Spleen (tissue), 11 donors: Measurements from ENCODE around the gene SRGAP1. TPM values are rescaled to one million over a fixed set of nuclear protein-coding genes. Genes with fewer than 3 reads are reported as not detected.

Experiments
- DNase-seq: peaks from one replicate; pipeline ENCODE4 v3.0.0-alpha.2; 2020
- H3K27ac ChIP-seq, 8 donors: fragments of 200-600 bp; sonication (generic) in 7 of 8; 1 replicate in 4 of 8; 2 replicates in 4 of 8; pipeline versions ENCODE4 v1.5.0 to v1.8.0; 2016 to 2021; ENCODE audit warnings: inconsistent platforms in 4 of 8, mild to moderate bottlenecking in 4 of 8, moderate library complexity in 1 of 8
- H3K27me3 ChIP-seq, 7 donors: fragments of 200-600 bp; sonication (generic) in 6 of 7; replicated peaks in 1 of 7; 1 replicate in 4 of 7; 2 replicates in 3 of 7; pipeline versions ENCODE4 v1.5.0 to v1.8.0; 2016 to 2021; ENCODE audit warnings: inconsistent platforms in 3 of 7, mild to moderate bottlenecking in 1 of 7
- H3K36me3 ChIP-seq, 6 donors: fragments of 200-600 bp; sonication (generic) in 5 of 6; 1 replicate in 4 of 6; 2 replicates in 2 of 6; pipeline versions ENCODE4 v1.5.0 to v1.8.0; 2016 to 2021; ENCODE audit warnings: inconsistent platforms in 2 of 6
- H3K4me1 ChIP-seq, 6 donors: fragments of 200-600 bp; sonication (generic) in 5 of 6; 1 replicate in 3 of 6; 2 replicates in 3 of 6; pipeline versions ENCODE4 v1.5.0 to v1.8.0; 2016 to 2021; ENCODE audit warnings: inconsistent platforms in 3 of 6
- H3K4me3 ChIP-seq, 8 donors: fragments of 200-600 bp; sonication (generic) in 7 of 8; 1 replicate in 4 of 8; 2 replicates in 4 of 8; pipeline versions ENCODE4 v1.5.0 to v1.8.0; 2016 to 2021; ENCODE audit warnings: inconsistent platforms in 4 of 8, mild to moderate bottlenecking in 4 of 8, moderate library complexity in 2 of 8
- H3K9me3 ChIP-seq, 8 donors: fragments of 200-600 bp; sonication (generic) in 7 of 8; 1 replicate in 4 of 8; 2 replicates in 4 of 8; pipeline versions ENCODE4 v1.5.0 to v1.8.0; 2016 to 2021; ENCODE audit warnings: inconsistent platforms in 4 of 8
- POLR2A ChIP-seq, 3 donors: fragments of 450-650 bp; IDR thresholded peaks; one replicate each; pipeline ENCODE4 v1.5.1; 2017; ENCODE audit warnings: antibody characterized with exemption in 3 of 3, mild to moderate bottlenecking in 1 of 3
- POLR2AphosphoS5 ChIP-seq, 3 donors: sonication (generic); formaldehyde crosslinking; IDR thresholded peaks; one replicate each; pipeline ENCODE4 v1.5.1; 2017; ENCODE audit warnings: antibody characterized with exemption in 3 of 3
- WGBS, 5 donors: extraction: QIAGEN DNeasy Blood & Tissue Kit in 3 of 5; methylation state at CpG; one replicate each; pipeline versions ENCODE4 v1.1.5 to v1.1.7; 2013 to 2018; 5-methylcytosine and 5-hydroxymethylcytosine counted together
- intact Hi-C: fragments of 100-400 bp; cut with DNase I; formaldehyde crosslinking; loops from one replicate; pipeline ENCODE4 v1.15.0; 2023; ENCODE audit warnings: low total_unique reads
- polyA plus RNA-seq, 3 donors: library from polyadenylated mRNA; stranded (reverse); fragments of 200-250 nt; gene quantifications; one replicate each; pipeline ENCODE4 v1.2.1, GENCODE V29; 2013
- total RNA-seq, 7 donors: library from RNA; depleted of rRNA in 3 of 7; stranded (reverse); fragments of >200 nt in 3 of 7; fragmentation: NEBNext Ultra II Directional in 4 of 7; extraction: Animal tissue kit (Norgen Biotek cat#: 25700) in 4 of 7; gene quantifications; one replicate each; pipeline versions ENCODE4 v1.1.0 to v1.2.1, GENCODE V29; 2016 to 2021
- TF ChIP-seq, protein P1 (sequence below), 11 experiments: fragments of 200-600 bp in 7 of 11; fragments of 450-650 bp in 4 of 11; sonication (generic) in 4 of 11; IDR thresholded peaks in 8 of 11; conservative IDR thresholded peaks in 3 of 11; 1 replicate in 7 of 11; 2 replicates in 4 of 11; pipeline versions ENCODE4 v1.4.0 to v1.8.0; 2016 to 2021; ENCODE audit warnings: antibody characterized with exemption in 11 of 11, inconsistent platforms in 4 of 11, mild to moderate bottlenecking in 1 of 11
- donor health status: healthy with polysubstance abuse.
- donor health status: DM: no; HTN: no; CAD: no; lungs with moderate emphysema.
- donor health status: DM: no; HTN: no; CAD: no.
- donor health status: Bipolar disorder and iron deficiency.
- donor health status: healthy.
- donor health status: DM: no; HTN: no; CAD: no.
- donor health status: DM: yes; HTN: yes; CAD: no.

The SRGAP1 gene
- total and polyA plus RNA-seq, 10 donors: 0.37 to 20.1 (median 13.4) TPM

DNA sequence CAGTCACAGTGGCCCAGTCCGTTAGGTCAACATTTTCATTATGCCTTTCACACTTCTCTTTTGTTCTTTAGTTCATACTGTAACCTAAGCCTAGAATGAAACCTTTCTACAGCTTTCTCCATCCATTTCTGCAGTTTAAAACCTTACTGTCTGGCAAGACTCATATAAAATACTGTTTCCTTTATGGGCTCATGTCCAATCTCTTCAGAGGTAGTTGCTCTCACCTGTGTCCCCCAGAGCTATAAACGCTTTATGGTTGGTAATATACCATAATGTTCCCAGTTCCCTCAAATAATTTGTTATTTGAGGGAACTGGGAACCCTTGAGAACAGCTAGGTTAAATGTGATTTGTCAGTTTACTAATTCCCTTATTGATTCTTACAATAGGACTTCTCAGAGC, 83.0 kb downstream of the SRGAP1 start:
- WGBS, 5 donors: 86 to 100% (median 94%) methylated on average over 2 of the region's 2 CpGs
- no peaks in the 10 kb centered on the region for H3K9me3 ChIP-seq
- H3K36me3 ChIP-seq: no peaks in the 10 kb centered on the region
- DNase-seq: no peak
- H3K27me3 ChIP-seq: no peaks in the 10 kb centered on the region
- H3K4me3 ChIP-seq: no peak overlapping the region
- H3K4me1 ChIP-seq: no peaks in the 10 kb centered on the region
- intact Hi-C loops: no loop called here
- TF ChIP-seq, protein P1, sequence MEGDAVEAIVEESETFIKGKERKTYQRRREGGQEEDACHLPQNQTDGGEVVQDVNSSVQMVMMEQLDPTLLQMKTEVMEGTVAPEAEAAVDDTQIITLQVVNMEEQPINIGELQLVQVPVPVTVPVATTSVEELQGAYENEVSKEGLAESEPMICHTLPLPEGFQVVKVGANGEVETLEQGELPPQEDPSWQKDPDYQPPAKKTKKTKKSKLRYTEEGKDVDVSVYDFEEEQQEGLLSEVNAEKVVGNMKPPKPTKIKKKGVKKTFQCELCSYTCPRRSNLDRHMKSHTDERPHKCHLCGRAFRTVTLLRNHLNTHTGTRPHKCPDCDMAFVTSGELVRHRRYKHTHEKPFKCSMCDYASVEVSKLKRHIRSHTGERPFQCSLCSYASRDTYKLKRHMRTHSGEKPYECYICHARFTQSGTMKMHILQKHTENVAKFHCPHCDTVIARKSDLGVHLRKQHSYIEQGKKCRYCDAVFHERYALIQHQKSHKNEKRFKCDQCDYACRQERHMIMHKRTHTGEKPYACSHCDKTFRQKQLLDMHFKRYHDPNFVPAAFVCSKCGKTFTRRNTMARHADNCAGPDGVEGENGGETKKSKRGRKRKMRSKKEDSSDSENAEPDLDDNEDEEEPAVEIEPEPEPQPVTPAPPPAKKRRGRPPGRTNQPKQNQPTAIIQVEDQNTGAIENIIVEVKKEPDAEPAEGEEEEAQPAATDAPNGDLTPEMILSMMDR (IDR thresholded peaks at IDR 0.05 in 8 of 11, conservative IDR thresholded peaks at IDR 0.05 in 3 of 11): no peak
- H3K27ac ChIP-seq: no peak overlapping the region

DNA sequence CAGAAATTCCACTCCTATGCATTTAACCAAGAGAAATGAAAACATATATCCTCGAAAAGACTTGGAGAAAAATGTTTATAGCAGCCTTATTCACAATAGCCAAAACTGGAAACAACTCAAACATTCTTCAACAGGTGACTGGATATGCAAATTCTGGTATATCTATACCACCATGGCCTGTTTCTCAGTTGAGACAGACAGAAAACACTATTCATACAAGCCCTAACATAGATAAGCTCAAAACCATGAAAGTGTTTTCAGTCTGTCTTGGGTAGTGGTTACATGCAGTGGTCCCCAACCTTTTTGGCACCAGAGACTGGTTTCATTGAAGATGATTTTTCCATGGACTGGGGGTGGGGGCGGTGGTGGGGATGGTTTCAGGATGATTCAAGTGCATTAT, 83.8 kb downstream of the SRGAP1 start:
- H3K4me1 ChIP-seq: no peaks in the 10 kb centered on the region
- no peaks in the 10 kb centered on the region for H3K9me3 ChIP-seq
- intact Hi-C loops: no loop called here
- no peak overlapping the region for H3K4me3 ChIP-seq
- no peak overlapping the region for H3K27ac ChIP-seq
- TF ChIP-seq POLR2AphosphoS5 (IDR thresholded peaks at IDR 0.05): no peak
- TF ChIP-seq POLR2A (IDR thresholded peaks at IDR 0.05): no peak
- TF ChIP-seq, protein P1 (IDR thresholded peaks at IDR 0.05 in 8 of 11, conservative IDR thresholded peaks at IDR 0.05 in 3 of 11): no peak
- no peaks in the 10 kb centered on the region for H3K27me3 ChIP-seq
- no peaks in the 10 kb centered on the region for H3K36me3 ChIP-seq
- no peak for DNase-seq
- WGBS, 5 donors: 75 to 85% (median 78%) methylated on average over 2 of the region's 2 CpGs

DNA sequence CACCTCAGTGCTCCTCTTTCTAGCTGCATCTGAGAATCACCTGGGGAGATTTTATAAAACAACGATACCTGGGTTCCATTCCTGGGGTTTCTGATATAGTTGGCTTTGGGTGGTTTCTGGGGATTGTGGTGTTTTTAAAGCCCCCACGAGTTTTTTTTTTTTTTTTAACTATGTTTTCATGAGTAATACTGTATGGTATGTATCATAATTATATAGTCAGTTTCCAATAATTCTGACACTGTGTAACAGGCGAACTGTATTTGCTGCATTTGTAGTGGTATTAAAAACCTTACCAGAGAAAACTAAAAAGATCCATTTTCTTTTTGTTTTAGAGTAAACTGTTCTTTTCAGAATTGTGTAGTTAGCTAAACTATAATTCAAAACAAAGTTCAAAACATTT, 84.9 kb downstream of the SRGAP1 start:
- H3K4me1 ChIP-seq: no peaks in the 10 kb centered on the region
- TF ChIP-seq POLR2AphosphoS5 (IDR thresholded peaks at IDR 0.05): no peak
- no peak for TF ChIP-seq POLR2A (IDR thresholded peaks at IDR 0.05)
- TF ChIP-seq, protein P1 (IDR thresholded peaks at IDR 0.05 in 8 of 11, conservative IDR thresholded peaks at IDR 0.05 in 3 of 11): no peak
- H3K9me3 ChIP-seq: no peaks in the 10 kb centered on the region
- H3K27me3 ChIP-seq: no peaks in the 10 kb centered on the region
- intact Hi-C loops: no loop called here
- DNase-seq: no peak
- H3K36me3 ChIP-seq: no peaks in the 10 kb centered on the region
- no peak overlapping the region for H3K27ac ChIP-seq
- 82 to 85% (median 83%) methylated on average over 3 of the region's 3 CpGs for WGBS, 5 donors
- H3K4me3 ChIP-seq: no peak overlapping the region

DNA sequence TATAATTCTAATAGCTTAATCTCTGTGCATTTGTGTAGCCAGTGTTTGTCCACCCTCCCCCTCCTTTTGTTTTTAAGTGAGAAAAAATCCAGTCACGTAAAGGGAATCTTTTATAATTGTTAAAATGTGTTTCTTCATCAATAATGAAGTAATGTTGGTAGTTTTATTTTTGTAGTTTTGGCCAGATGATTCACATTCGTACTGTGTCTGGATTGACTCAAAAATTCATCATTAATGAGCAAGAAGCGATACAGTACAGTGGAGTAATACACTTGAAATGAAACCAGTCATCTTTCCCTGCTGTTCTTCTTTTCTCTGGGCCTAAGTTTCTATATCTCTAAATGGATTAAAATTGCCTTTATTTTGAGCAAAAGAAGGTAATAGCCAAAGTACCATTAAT, 86.5 kb downstream of the SRGAP1 start:
- no peaks in the 10 kb centered on the region for H3K36me3 ChIP-seq
- no peaks in the 10 kb centered on the region for H3K27me3 ChIP-seq
- no peak for TF ChIP-seq POLR2A (IDR thresholded peaks at IDR 0.05)
- no peak for TF ChIP-seq POLR2AphosphoS5 (IDR thresholded peaks at IDR 0.05)
- TF ChIP-seq, protein P1 (IDR thresholded peaks at IDR 0.05 in 8 of 11, conservative IDR thresholded peaks at IDR 0.05 in 3 of 11): no peak
- no peaks in the 10 kb centered on the region for H3K9me3 ChIP-seq
- H3K4me3 ChIP-seq: no peak overlapping the region
- WGBS, 5 donors: 68 to 88% (median 82%) methylated on average over 3 of the region's 3 CpGs
- intact Hi-C loops: no loop called here
- no peak for DNase-seq
- H3K27ac ChIP-seq: no peak overlapping the region
- H3K4me1 ChIP-seq: no peaks in the 10 kb centered on the region
